GM12878 (cell line): ENCODE results near the gene HABP2. TPM values are rescaled to one million over a fixed set of nuclear protein-coding genes. Genes with fewer than 3 reads are reported as not detected.

ENCODE experiments used
- ATAC-seq: fragments of 200-7000 bp; cut with Tn5 transposase; 3 replicates; pipeline ENCODE4 v1.9.1; 2020; ENCODE audit warnings: mild to moderate bottlenecking, moderate library complexity
- BruUV-seq: library from RNA; stranded (reverse); fragments of 400-500 nt; replicated peaks from 2 replicates; lab custom pipeline; 2021; lab: Mats Ljungman, UMichigan
- CTCF ChIA-PET: fragments of 300-600 bp; sonication (Branson Sonifier 250); formaldehyde crosslinking; extraction: SDS; loops from one replicate; lab custom pipeline; 2021; ENCODE audit warnings: inconsistent platforms; lab: Yijun Ruan, JAX
- POLR2A ChIA-PET: fragments of 350-600 bp; formaldehyde crosslinking; extraction: SDS; loops from one replicate; lab custom pipeline; 2021; ENCODE audit warnings: inconsistent platforms; lab: Charles Lee
- RAD21 ChIA-PET: fragments of 300-600 bp; sonication (Branson Sonifier 250); formaldehyde crosslinking; loops from one replicate; lab custom pipeline; 2023; ENCODE audit warnings: antibody characterized with exemption; ENCODE audit not compliant: unreplicated experiment; lab: Charles Lee
- SMC1A ChIA-PET: fragments of 300-600 bp; sonication (Branson Sonifier 250); formaldehyde crosslinking; loops from one replicate; lab custom pipeline; 2023; ENCODE audit not compliant: unreplicated experiment, uncharacterized antibody; lab: Charles Lee
- DNase-seq: peaks from one replicate; pipeline ENCODE4 v3.0.0-alpha.2; 2011; ENCODE audit warnings: low read depth, low spot score
- FAIRE-seq: peaks from 3 replicates; lab custom pipeline; 2011; peaks lifted over from hg19 to GRCh38; lab: Jason Lieb, UNC
- H2AFZ ChIP-seq: 2 replicates; pipeline ENCODE4 v1.6.0; 2011; ENCODE audit warnings: low read depth, low read length, control low read depth; ENCODE audit not compliant: control insufficient read depth
- H3K27ac ChIP-seq: 2 replicates; pipeline ENCODE4 v1.5.1; 2011; ENCODE audit warnings: control low read depth; ENCODE audit not compliant: control insufficient read depth, insufficient read depth
- H3K27me3 ChIP-seq, 2 experiments: replicated peaks in 1 of 2; 2 replicates each; pipeline versions ENCODE4 v1.6.0 to v1.6.1; 2011; ENCODE audit warnings: low read length in 1 of 2; ENCODE audit not compliant: control insufficient read depth in 2 of 2, insufficient read depth in 2 of 2
- H3K36me3 ChIP-seq, 2 experiments: 2 replicates each; pipeline ENCODE4 v1.5.1; 2011; ENCODE audit warnings: low read length in 1 of 2; ENCODE audit not compliant: control insufficient read depth in 2 of 2, insufficient read depth in 2 of 2
- H3K4me1 ChIP-seq: 2 replicates; pipeline ENCODE4 v1.6.1; 2011; ENCODE audit warnings: mild to moderate bottlenecking, low read length, moderate library complexity, mixed read lengths; ENCODE audit not compliant: control insufficient read depth, insufficient read depth
- H3K4me2 ChIP-seq: 2 replicates; pipeline ENCODE4 v1.6.0; 2011; ENCODE audit warnings: control low read depth; ENCODE audit not compliant: control insufficient read depth, insufficient read depth
- H3K4me3 ChIP-seq: fragments of 200-600 bp; sonication (generic); 2 replicates; pipeline ENCODE4 v1.5.1; 2016
- H3K79me2 ChIP-seq: 2 replicates; pipeline ENCODE4 v1.6.0; 2011; ENCODE audit warnings: low read length; ENCODE audit not compliant: control insufficient read depth, insufficient read depth
- H3K9ac ChIP-seq: 2 replicates; pipeline ENCODE4 v1.8.0; 2011; ENCODE audit warnings: low read length, control low read depth, mixed read lengths; ENCODE audit not compliant: control insufficient read depth, insufficient read depth
- H3K9me3 ChIP-seq: replicated peaks from 3 replicates; pipeline ENCODE4 v1.5.1; 2011; ENCODE audit warnings: mild to moderate bottlenecking, low read length; ENCODE audit not compliant: control insufficient read depth, insufficient read depth
- H4K20me1 ChIP-seq: 2 replicates; pipeline ENCODE4 v1.6.0; 2011; ENCODE audit not compliant: control insufficient read depth, insufficient read depth
- FOXK2 ChIP-seq: fragments of 450-650 bp; IDR thresholded peaks from 2 replicates; pipeline ENCODE4 v1.6.1; 2017; ENCODE audit warnings: mild to moderate bottlenecking, moderate library complexity
- JUNB ChIP-seq: IDR thresholded peaks from 2 replicates; pipeline ENCODE4 v1.6.1; 2016; ENCODE audit warnings: antibody characterized with exemption, mild to moderate bottlenecking
- NFYA ChIP-seq: IDR thresholded peaks from 2 replicates; pipeline ENCODE4 v1.6.1; 2011; ENCODE audit warnings: low read depth, mild to moderate bottlenecking, low read length, improper control_type of control experiment, borderline replicate concordance
- PAX8 ChIP-seq: fragments of 450-650 bp; IDR thresholded peaks from 2 replicates; pipeline ENCODE4 v1.6.1; 2017; ENCODE audit warnings: mild to moderate bottlenecking, moderate library complexity
- PRDM15 ChIP-seq: fragments of 450-650 bp; formaldehyde crosslinking; IDR thresholded peaks from 2 replicates; pipeline ENCODE4 v1.4.0; 2020; ENCODE audit warnings: mild to moderate bottlenecking, moderate library complexity
- SRF ChIP-seq, 2 experiments: IDR thresholded peaks; 2 replicates each; pipeline ENCODE4 v1.6.1; 2011; ENCODE audit warnings: low read depth in 2 of 2, low read length in 2 of 2, mild to moderate bottlenecking in 1 of 2, moderate library complexity in 1 of 2
- TAF1 ChIP-seq: IDR thresholded peaks from 2 replicates; pipeline ENCODE4 v1.6.1; 2011; ENCODE audit warnings: mild to moderate bottlenecking, low read depth, low read length, borderline replicate concordance
- TARDBP ChIP-seq: IDR thresholded peaks from 2 replicates; pipeline ENCODE4 v1.6.1; 2016; ENCODE audit warnings: borderline replicate concordance
- TCF7 ChIP-seq: IDR thresholded peaks from 2 replicates; pipeline ENCODE4 v1.6.1; 2014; ENCODE audit warnings: antibody characterized with exemption, borderline replicate concordance
- WGBS: methylation state at CpG from one replicate; pipeline ENCODE4 v1.1.6; 2016; ENCODE audit warnings: low lambda C conversion rate; ENCODE audit not compliant: insufficient replicate concordance, insufficient coverage; ENCODE audit errors: missing lambda C conversion rate; 5-methylcytosine and 5-hydroxymethylcytosine counted together
- in situ Hi-C: fragments of 300-500 bp; cut with MboI; formaldehyde crosslinking; loops from 9 replicates; pipeline ENCODE4 v1.14.3; 2018; ENCODE audit warnings: mixed read lengths
- intact Hi-C: fragments of 100-400 bp; cut with micrococcal nuclease; formaldehyde crosslinking; loops from one replicate; pipeline ENCODE4 v1.14.2; 2022; ENCODE audit not compliant: unreplicated experiment
- polyA plus RNA-seq, 11 experiments: library from polyadenylated mRNA; depleted of rRNA in 4 of 11; unstranded in 6 of 11; stranded (reverse) in 5 of 11; fragments of >200 nt; fragmentation: Nextera tagmentation in 4 of 11; fragmentation: Illumina TruSeq in 1 of 11; extraction: Ambion mirVana in 4 of 11; extraction: Trizol in 1 of 11; gene quantifications; 1 replicate in 1 of 11; 2 replicates in 10 of 11; pipeline versions ENCODE4 v1.2.1 to v1.2.3, GENCODE V29; 2011 to 2016; ENCODE audit warnings: inconsistent platforms in 2 of 11, missing spikeins in 2 of 11, low read depth in 1 of 11
- total RNA-seq, 4 experiments: library from RNA; depleted of rRNA in 3 of 4; stranded (reverse); fragments of >200 nt in 3 of 4; fragmentation: Illumina TruSeq in 1 of 4; extraction: Trizol in 1 of 4; gene quantifications; 2 replicates each; pipeline versions ENCODE4 v1.2.1 to v1.2.3, GENCODE V29; 2013 to 2021
- TF ChIP-seq, protein P1 (sequence below): fragments of 450-650 bp; IDR thresholded peaks from 2 replicates; pipeline ENCODE4 v1.6.1; 2017; ENCODE audit warnings: mild to moderate bottlenecking, moderate library complexity

The HABP2 gene
- total and polyA plus RNA-seq, 10 of the 15 experiments (the other 5 are each of a cell fraction or from before 2014, with no cell fraction given) = 0.13 TPM; not detected in 9

- Histone ChIP-seq H4K20me1 (no peaks in the 10 kb centered on the region), H3K4me2 (no peak overlapping the region), H3K4me3 (no peak overlapping the region), H3K9ac (no peak overlapping the region), H3K9me3 (no peaks in the 10 kb centered on the region), H3K27me3 (peaks cover 0 to 3% of the 10 kb centered on the region in 2 experiments; a peak in 1 of 4 replicates), H3K36me3 (no peaks in the 10 kb centered on the region), H2AFZ (no peak overlapping the region), H3K4me1 (no peaks in the 10 kb centered on the region), H3K79me2 (no peaks in the 10 kb centered on the region), H3K27ac (no peak overlapping the region)
- no peak for DNase-seq
- POLR2A ChIA-PET = interaction anchor here (0.6 kb wide), 1 partner anchor 378 kb away, joined by 8 read pairs; no protein-coding TSS in a partner anchor
- WGBS = 27% methylated on average over 3 of the region's 3 CpGs
- TF ChIP-seq JUNB (no peak), TAF1 (no peak), PRDM15 (CRISPR knock-in tag) (no peak)
- RAD21 ChIA-PET = no interaction called here
- intact Hi-C loops (no loop called here), in situ Hi-C loops (no loop called here)
- CTCF ChIA-PET = no interaction called here
- SMC1A ChIA-PET = no interaction called here
- no peak for ATAC-seq
- no TSS peak for BruUV-seq
- no peak for FAIRE-seq
Measured at GRCh38 chr10:113532724-113533123, 20.1 kb upstream of the HABP2 start.

DNA sequence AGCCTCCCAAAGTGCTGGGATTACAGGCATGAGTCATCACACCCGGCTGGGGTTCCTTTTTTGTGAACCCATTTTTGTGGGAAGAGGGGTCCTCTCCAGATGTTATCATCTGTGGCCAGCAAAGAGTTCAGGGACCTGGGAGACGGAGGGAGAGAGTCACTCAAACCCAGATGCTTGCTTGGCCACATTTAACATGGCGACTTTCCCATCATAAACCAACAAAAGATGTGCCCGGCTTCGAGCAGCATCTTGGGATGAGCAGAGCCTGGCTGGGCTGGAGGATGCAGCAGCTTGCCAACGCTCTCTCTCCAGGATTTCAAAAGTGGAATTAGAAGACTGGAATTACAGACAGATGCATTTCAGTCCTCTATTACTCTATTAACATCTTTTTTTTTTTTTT lies 19.1 kb upstream of the HABP2 start:
- SMC1A ChIA-PET = no interaction called here
- TF ChIP-seq, protein P1, sequence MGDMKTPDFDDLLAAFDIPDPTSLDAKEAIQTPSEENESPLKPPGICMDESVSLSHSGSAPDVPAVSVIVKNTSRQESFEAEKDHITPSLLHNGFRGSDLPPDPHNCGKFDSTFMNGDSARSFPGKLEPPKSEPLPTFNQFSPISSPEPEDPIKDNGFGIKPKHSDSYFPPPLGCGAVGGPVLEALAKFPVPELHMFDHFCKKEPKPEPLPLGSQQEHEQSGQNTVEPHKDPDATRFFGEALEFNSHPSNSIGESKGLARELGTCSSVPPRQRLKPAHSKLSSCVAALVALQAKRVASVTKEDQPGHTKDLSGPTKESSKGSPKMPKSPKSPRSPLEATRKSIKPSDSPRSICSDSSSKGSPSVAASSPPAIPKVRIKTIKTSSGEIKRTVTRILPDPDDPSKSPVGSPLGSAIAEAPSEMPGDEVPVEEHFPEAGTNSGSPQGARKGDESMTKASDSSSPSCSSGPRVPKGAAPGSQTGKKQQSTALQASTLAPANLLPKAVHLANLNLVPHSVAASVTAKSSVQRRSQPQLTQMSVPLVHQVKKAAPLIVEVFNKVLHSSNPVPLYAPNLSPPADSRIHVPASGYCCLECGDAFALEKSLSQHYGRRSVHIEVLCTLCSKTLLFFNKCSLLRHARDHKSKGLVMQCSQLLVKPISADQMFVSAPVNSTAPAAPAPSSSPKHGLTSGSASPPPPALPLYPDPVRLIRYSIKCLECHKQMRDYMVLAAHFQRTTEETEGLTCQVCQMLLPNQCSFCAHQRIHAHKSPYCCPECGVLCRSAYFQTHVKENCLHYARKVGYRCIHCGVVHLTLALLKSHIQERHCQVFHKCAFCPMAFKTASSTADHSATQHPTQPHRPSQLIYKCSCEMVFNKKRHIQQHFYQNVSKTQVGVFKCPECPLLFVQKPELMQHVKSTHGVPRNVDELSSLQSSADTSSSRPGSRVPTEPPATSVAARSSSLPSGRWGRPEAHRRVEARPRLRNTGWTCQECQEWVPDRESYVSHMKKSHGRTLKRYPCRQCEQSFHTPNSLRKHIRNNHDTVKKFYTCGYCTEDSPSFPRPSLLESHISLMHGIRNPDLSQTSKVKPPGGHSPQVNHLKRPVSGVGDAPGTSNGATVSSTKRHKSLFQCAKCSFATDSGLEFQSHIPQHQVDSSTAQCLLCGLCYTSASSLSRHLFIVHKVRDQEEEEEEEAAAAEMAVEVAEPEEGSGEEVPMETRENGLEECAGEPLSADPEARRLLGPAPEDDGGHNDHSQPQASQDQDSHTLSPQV = no peak
- no peak for TF ChIP-seq NFYA
- TF ChIP-seq PAX8 = no peak
- no peak for TF ChIP-seq SRF (IDR thresholded peaks at IDR 0.05; ENCODE audit: low read depth in 2 of 2, low read length in 2 of 2)
- no peak for TF ChIP-seq FOXK2
- no peak for TF ChIP-seq TARDBP
- TF ChIP-seq TCF7 = no peak

More for the DNA sequence above, 19.1 kb upstream of the HABP2 start:
- ChIA-PET CTCF (no interaction called here), RAD21 (no interaction called here), POLR2A (no interaction called here)
- no peak for ATAC-seq
- Histone ChIP-seq H3K27me3 (peaks cover 0 to 3% of the 10 kb centered on the region in 2 experiments; a peak in 1 of 4 replicates), H3K4me2 (no peak overlapping the region), H4K20me1 (no peaks in the 10 kb centered on the region), H2AFZ (no peak overlapping the region), H3K9ac (no peak overlapping the region), H3K4me1 (no peaks in the 10 kb centered on the region), H3K79me2 (no peaks in the 10 kb centered on the region), H3K9me3 (no peaks in the 10 kb centered on the region), H3K4me3 (no peak overlapping the region), H3K36me3 (no peaks in the 10 kb centered on the region), H3K27ac (no peak overlapping the region)
- no peak for FAIRE-seq
- BruUV-seq = no TSS peak
- intact Hi-C loops (no loop called here), in situ Hi-C loops (no loop called here)
- DNase-seq = no peak
- WGBS = 28% methylated on average over 6 of the region's 6 CpGs
